HG03064 (cell line): ENCODE results near the gene DCAF15.

Experiments used
- ATAC-seq: cut with Tn5 transposase; IDR thresholded peaks from one replicate; pipeline ENCODE4 v1.9.1; 2021; ENCODE audit warnings: low read depth; ENCODE audit not compliant: unreplicated experiment

Gene DCAF15

DNA sequence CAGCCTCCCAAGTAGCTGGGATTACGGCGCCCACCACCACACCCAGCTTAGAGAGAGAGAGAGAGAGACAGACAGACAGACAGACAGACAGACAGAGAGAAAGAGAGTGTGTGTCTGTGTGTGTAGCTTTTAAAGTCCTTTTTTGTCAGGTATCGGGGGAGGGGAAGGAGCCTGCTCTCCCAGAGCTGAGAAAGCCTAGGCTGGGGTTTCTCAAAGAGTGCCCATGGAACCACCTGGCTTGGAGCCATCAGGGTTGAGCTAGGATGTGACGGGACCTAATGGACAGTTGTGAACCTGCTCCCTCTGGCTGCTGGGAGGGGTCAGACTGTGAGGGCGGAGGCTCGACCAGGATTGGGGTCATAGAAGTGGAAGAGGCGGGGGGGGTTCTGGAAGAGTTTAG, 37.2 kb downstream of the DCAF15 start:
- no peak for ATAC-seq

DNA sequence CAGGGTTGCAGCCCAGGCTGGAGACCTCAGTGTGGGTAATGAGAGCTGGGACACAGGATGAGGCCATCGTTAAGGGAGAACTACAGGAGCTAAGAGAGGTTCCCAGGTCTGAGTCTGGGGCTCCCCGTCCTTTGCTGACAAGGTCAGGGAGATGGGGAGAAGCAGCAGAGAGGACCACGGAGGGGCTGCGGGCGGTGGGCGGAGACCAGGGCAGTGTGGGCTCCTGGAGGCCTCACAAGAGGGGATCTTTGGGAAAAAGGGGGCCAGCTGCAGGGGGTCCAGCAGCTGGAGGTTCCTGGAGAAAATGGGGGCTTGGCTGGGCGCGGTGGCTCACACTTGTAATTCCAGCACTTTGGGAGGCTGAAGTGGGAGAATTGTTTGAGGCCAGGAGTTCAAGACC, 37.8 kb downstream of the DCAF15 start:
- ATAC-seq, result no peak

DNA sequence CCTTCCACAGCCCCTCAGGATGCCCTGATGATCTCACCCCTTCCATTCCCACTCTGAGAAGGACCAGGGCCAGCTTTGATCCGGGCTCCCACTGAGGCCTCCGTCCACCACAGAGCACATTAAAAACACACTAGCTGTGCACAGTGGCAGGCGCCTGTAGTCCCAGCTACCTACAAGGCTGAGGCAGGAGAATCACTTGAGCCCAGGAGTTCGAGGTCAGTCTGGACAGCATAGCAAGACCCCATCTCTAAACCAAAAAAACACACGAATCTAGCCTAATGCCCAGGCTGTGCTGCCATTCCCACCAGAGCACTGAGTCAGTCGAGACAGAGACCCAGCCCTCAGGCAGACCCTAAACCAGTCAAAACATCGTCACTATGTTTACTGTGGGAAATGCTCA, 39.7 kb downstream of the DCAF15 start:
- ATAC-seq, result no peak

DNA sequence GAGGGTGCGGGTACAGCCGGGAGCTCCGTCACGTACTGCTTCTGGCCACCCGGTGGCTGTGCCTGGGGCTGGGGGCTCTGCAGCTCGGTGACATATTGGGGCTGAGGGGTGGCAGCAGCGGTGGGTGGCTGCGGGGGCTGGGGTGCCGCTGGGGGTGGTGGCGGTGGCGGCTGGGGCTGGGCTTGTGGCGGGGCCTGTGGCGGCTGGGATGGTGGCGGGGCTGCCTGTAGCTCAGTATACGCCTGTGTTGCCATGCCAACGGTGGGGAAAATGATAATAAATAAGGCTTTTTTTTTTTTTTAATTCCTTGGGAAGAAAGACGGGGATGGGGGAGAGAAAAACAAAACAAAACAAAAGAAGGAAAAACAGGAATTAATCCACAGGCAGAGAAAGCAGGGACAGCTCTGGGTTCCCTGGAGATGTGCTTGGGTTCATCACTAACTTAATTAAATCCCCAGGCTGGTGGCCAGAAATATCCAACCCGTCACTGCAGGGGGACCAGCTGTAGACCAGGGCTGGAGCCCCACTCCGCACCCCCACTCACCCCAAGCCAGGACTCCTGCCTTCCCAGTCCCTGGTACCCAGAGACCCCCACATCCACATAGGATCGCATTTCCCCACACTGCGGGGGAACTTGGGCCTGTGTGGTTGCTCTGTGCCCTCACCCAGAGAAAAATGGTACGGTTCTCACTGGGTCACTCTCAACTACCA, 41.4 kb downstream of the DCAF15 start:
- no peak for ATAC-seq

DNA sequence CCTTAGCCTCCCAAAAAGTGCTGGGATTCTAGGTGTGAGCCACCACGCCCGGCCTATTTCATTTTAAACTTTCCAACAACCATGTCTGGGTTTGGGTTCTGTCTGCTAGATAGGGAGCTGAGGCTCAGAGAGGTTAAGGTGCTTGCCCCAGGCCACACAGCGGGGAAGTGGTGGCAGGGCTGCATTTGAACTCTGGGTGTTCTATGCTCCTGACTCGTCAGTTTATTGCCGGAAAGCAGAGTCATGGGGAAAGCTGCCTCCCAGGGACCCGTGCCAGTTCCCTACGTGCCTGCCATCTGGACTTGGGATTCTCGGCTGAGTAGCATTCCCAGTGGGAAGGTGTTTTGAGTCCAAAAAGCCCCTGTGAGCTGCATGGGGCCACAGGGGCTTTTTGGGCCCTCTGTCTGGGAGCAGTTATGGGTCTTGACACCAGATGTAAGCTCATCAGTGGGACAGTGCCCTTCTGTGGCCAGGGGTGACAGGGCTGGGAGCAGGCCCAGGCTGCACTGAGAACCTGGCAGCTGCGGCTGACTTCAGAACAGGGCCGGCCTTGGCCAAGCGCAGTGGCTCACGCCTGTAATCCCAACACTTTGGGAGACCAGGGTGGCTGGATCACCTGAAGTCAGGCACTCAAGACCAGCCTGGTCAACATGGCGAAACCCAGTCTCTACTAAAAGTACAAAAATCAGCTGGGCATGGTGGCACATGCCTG, 42.9 kb downstream of the DCAF15 start:
- ATAC-seq, result no peak

DNA sequence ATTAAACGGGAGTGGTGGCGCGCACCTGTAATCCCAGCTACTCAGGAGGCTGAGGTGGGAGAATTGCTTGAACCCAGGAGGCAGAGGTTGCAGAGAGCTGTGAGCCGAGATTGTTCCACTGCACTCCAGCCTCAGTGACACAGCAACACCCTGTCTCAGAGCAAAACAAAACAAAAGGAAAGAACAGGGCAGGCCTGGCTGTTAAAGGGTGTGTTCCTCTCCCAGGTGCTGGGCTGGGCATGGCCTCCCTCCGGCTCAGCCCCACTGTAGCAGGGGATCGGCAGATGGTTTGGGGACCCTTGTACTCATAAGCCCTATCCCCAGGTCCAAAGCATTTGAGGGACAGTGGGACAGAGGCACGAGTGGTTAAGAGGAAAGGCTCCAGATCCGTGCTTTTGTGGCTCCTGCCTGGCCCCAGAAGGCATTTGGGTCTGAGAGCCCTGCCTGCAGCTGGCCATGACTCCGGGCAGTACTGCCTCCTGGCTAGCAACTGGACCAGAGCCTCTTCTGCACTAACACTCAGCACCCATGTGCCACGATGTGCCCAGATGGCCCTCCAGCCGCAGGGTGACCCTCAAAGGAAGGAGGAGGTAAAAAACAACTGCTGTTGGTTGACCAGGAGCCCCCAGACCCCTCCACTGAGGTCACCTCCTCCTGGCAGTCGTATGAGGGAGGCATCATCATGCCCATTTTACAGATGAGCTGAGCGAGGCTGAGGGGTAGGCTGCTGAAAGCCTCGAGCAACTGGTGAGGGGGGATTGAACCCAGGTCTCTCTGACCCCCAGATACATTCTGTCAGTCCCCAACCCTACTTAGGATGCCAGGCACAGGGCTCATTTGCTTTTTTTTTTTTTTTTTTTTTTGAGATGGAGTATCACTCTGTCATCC, 43.8 kb downstream of the DCAF15 start:
- no peak for ATAC-seq

DNA sequence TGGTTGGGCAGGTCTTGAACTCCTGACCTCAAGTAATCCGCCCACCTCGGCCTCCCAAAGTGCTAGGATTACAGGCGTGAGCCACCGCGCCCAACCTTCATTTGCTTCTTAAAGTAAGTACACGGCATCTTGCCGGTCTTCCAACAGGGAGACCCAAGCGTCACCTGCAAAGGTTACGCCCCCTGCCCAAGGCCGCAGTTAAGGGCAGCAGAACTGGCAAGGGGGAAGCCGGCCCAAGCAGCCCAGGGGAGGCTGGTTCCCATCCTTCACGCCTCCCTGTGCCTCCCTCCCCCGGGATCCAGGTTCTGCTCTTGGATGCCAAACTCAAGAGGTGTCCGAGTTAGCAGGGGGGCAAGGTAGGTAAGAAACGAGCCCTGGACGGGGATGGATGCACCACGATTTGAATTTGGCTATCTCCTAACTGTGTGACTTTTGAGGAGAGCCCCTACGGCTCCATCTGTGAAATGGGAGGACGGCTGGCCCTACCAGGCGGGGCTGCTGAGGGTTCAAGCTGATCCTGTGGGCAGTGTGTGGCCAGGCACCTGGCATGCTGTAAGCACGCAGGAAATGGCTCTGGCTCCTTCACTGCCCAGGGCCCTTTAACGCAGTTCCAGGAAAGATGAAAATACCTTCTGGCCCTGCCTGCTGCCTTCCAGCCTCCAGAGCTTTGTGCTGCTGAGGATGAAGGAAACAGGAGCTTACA, 44.8 kb downstream of the DCAF15 start:
- ATAC-seq, result no peak

DNA sequence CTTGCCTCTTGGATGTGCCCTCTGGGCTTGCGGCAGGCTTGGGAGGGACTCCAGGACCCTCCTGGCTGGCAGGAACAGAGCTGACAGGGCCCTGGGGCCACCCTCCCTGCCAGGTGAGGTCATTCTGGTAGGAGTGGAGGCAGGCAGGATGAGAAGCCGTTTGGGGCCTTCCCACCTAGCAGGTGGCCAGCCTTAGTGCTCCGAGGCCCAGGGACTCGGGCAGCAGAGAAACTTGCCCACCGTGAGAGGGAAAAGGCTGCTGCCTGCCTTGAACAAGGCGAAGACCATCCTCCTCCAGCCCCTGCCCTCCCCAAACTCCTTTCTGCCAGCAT, 45.3 kb downstream of the DCAF15 start:
- no peak for ATAC-seq

DNA sequence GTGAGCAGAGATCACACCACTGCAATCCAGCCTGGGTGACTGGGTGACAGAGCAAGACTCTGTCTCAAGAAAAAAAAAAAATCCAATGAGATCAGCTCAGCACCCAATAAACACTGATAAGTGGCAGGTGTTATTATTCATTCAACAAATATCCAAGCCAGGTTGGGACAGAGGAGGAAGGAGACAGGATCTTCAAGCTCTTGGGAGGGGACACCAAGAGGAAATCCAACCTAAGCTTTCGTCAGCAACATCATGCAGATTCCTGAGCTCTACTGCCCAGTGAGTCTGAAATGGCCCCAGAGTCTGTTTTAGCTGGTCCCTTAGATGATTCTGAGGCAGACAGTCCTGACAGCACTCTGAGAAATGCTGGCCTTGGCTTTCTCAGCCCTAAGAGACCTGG, 46.1 kb downstream of the DCAF15 start:
- no peak for ATAC-seq

DNA sequence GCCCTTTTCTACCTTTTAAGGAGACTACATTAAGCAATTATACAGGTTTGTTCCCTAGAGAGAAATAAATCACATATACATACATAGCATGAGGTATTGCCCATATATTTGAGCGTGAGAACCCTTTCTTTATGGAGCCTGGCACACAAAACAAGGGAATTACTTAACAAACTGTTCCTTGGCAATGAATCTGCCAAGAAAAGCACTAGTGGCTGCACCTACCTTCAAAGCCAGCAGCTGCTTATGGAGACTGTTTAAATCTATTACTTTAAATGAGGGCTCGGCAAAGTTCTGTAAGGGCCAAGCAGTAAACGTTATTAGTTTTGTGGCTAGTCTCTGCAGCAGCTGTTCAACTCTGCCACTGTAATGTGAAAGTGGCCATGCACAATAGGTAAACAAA, 46.8 kb downstream of the DCAF15 start:
- no peak for ATAC-seq

DNA sequence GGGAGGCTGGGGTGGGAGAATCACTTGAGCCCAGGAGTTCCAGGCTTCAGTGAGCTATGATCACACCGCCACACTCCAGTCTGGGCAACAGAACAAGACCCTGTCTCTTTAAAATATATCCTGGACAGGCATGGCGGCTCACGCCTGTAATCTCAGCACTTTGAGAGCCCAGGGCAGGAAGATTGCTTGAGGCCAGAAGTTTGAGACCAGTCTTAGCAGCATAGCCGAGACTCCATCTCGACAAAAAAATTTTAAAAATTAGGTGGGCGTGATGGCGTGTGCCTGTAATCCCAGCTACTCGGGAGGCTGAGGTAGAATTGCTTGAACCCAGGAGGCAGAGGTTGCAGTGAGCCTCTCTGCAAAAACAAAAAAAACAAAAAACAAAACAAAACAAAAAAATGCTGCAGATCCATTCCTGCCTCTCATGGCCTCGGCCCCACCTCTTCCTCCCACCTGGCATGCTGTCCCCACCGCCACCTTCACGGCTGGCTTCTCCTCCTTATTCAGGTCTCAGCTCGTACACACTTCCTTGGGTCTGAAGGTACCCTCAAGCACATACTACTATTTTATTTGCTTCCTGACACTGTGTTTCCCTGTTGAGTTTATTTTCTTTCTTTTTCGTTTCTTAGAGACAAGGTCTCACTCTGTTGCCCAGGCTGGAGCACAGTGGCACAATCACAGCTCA, 48.5 kb downstream of the DCAF15 start:
- ATAC-seq, result no peak

DNA sequence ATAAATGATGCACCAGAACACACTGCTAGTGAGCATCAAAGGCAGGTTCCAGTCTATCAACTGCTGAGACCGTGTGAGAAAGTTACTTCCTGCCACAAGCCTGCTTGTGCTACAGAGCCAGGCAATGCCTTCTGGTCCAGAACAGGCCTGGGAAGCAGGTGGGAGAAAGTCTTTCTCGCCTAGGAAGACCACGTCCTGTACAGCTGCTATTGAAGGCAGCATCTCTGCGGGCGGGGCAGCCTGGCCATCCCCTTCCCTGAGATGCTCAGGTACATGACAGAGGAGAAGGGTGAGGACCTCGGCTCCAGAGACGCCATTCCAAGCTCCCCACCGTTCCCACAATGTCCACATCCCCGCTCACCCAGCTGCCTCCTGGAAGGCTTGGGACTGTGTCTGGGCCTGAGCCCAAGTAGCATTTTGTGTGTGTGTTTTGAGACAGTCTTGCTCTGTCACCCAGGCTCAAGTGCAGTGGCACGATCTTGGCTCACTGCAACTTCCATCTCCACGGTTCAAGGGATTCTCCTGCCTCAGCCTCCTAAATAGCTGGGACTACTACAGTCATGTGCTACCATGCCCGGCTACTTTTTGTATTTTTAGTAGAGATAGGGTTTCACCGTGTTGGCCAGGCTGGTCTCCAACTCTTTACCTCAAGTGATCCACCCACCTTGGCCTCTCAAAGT, 50.4 kb downstream of the DCAF15 start:
- no peak for ATAC-seq

DNA sequence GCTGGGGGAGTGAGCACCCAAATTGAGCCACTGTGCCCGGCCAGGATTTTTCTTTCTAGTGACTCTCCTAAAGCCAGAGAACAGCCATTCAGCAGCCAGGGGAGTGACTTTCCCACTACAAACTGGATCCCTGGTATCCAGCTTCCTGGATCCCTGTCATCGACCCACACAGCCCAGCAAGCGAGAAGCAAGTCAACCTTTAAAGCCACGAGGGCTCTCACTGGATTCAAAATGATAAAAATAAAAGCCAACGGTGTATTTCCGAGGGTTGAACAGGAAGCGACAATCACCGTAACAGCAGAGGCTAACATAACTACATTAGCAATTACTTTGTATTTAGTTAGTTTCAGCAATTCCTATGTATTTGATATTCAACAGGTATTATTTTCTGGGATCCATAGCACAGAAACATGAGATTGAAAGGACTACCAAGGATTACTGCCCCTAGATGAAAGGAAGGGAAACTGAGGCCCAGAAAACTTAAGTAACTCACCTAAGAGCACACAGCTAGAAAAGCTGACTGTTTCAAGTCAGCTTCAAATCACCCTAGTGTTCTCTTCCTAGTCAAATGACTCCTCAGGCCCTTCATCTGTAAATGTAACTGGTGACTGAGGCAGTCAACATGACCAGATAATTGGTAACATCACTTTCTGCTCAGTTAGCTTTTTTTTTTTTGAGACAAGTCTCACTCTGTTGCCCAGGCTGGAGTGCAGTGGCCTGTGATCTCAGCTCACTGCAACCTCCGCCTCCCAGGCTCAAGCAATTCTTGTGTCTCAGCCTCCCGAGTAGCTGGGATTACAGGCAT, 51.1 kb downstream of the DCAF15 start:
- no peak for ATAC-seq

DNA sequence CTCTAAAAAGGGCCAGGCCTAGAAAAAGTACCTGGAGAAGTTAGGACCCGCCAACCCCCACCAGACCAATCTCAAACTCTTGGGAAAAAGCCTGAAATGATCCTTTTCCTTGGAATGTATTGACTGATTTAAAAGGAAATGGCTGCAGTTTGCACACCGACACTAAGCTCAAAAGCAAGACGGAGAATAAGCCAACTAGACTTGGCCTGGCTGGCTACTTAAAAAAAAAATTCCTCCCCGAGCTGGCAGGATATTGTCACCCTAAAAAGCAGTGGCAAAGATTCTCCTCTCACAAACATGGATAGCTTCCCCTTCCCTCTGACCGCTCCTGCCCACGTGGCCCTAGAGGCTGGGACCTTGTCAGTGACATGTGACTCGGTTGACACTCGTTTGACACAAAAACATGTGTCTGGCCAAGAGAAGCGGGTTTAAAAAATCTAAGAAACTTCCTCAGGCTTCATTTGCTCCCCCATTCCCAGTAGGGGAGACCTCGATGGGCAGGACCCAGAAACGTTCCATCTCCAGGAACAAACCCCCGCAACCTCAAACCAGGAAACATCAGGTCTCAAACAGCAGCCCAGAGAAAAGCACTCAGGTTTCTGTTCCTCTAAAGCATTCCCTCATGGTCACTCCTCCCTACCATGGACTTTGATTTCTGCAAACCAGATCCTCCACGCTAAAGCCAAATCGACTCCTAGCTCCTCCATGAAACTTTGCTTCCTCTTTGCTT, 52.5 kb downstream of the DCAF15 start:
- ATAC-seq, result no peak

DNA sequence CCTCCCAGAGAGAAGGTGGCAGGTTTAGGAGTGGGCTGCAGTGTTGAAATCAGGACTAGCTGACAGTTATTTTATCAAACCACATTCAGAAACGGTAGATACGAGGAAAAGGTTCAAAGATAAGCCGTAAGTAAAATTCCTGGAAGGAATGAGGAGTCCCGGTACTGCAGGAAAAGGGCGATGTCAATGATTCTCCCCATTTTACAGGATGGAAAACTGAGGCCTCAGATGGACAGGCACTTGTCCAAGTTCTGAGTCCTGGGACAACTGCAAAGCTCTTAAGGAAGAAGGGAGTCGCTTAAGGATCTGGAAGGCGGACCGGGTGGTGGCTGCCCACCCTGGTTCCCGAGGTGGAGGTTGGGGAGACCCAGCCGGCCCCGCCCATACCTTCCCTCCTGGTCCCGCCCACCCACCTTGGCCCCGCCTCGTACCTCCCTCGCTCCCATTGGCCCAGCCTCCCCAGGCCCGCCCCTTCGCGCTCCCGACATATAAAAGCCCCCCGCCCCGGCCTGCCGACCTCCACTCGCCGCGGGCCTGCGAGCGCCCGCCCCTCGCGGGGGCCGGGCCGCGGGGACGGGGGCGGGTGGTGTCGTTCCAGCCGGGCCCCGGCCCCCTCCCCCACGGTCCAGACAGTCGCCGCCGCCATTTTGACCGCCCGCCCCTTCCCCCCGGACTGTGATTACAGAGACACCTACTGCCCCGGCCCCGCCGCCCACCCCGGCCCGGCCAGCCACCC, 53.2 kb downstream of the DCAF15 start:
- ATAC-seq, result peak; percentile 27

DNA sequence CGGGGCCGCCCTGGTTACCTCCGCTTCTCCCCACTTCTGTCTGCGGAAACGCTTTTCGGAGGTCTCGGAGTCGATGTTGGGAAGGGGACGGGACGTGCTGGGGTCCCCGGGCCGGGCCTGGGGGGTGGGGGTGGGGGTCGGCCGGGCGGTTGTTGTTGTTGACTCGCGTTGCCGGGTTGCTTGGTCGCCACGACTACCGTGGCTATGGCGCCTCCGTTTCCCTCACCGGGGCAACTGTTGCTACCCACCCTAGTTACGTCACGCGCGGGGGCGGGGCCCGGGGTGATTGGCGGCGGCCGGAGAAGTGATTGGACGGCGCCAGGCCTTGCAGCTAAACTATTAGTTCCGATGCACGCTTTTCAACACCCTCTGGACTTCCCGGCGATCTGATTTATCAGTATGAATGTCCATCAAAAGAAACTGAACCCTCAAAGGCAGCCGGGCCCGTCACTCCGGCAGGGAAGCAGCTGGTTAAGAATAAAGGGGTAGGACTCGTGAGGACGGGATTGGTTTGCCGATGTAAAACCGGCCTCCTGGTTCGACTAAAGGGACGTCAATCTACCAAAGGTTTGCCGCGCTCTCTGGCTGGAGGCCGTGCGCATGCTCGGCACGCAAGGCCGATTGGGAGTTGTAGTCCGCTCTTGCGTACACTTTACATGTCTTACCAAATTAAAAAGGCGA, 53.9 kb downstream of the DCAF15 start, which contains the start of gene RFX1:
TSS of gene RFX1 (minus strand) at position 236 of the 681 bp plus-strand sequence. CDS start 12,477 bp downstream, outside the sequence.
- ATAC-seq, result peak; percentile 65
